Activated naive CD8-positive, alpha-beta T cell (primary cell): ENCODE measurements around the gene INKA1.
"Not testable (repeated sequence)": the region's sequence is repeated elsewhere in the genome, so short reads cannot be mapped to it uniquely, and the experiment has no call there.

Experiments
- H3K27ac Mint-ChIP-seq: one replicate; pipeline ENCODE4 v1.8.0; 2021; ENCODE audit warnings: mixed read lengths
- H3K27me3 Mint-ChIP-seq: one replicate; pipeline ENCODE4 v1.8.0; 2021; ENCODE audit warnings: mixed read lengths
- H3K36me3 Mint-ChIP-seq: one replicate; pipeline ENCODE4 v1.8.0; 2021; ENCODE audit warnings: mixed read lengths
- H3K4me1 Mint-ChIP-seq: one replicate; pipeline ENCODE4 v1.8.0; 2021; ENCODE audit warnings: low read depth, mixed read lengths
- H3K4me3 Mint-ChIP-seq: one replicate; pipeline ENCODE4 v1.8.0; 2021; ENCODE audit warnings: mild to moderate bottlenecking, mixed read lengths
- H3K9me3 Mint-ChIP-seq: one replicate; pipeline ENCODE4 v1.8.0; 2021; ENCODE audit warnings: low read depth, mixed read lengths

Gene INKA1

GRCh38 chr3:49780080-49780974 lies 22.7 kb upstream of the INKA1 start:
- Mint-ChIP-seq H3K9me3 (no peaks in the 10 kb centered on the region), H3K4me1 (peaks cover 51% of the 10 kb centered on the region), H3K27me3 (no peaks in the 10 kb centered on the region), H3K4me3 (peak overlapping the region; percentile 54), H3K27ac (peak overlapping the region; percentile 76), H3K36me3 (peaks cover 5% of the 10 kb centered on the region)

DNA sequence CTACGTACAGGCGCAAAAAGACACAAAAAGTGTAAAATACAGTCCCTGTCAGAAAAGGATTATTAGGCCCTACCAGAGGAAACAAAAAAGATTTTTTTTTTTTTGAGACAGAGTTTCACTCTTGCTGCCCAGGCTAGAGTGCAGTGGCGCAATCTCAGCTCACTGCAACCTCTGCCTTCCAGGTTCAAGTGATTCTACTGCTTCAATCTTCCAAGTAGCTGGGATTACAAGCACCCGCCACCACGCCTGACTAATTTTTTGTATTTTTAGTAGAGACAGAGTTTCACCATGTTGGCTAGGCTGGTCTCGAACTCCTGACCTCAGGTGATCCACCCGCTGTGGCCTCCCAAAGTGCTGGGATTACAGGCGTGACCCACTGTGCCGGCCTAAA lies 22.1 kb upstream of the INKA1 start:
- not testable (repeated sequence) for H3K27ac Mint-ChIP-seq, H3K36me3 Mint-ChIP-seq, H3K9me3 Mint-ChIP-seq, H3K27me3 Mint-ChIP-seq, H3K4me3 Mint-ChIP-seq
- H3K4me1 Mint-ChIP-seq, result peaks cover 51% of the 10 kb centered on the region

- Mint-ChIP-seq H3K4me3 (no peak overlapping the region), H3K9me3 (no peaks in the 10 kb centered on the region), H3K27ac (no peak overlapping the region), H3K36me3 (peaks cover 7% of the 10 kb centered on the region), H3K27me3 (no peaks in the 10 kb centered on the region), H3K4me1 (peaks cover 51% of the 10 kb centered on the region)
Measured at GRCh38 chr3:49781415-49782199, 21.5 kb upstream of the INKA1 start.

- H3K4me3 Mint-ChIP-seq, result peak overlapping the region; percentile 20
- peaks cover 54% of the 10 kb centered on the region for H3K4me1 Mint-ChIP-seq
- not testable (repeated sequence) for H3K27me3 Mint-ChIP-seq, H3K36me3 Mint-ChIP-seq, H3K27ac Mint-ChIP-seq, H3K9me3 Mint-ChIP-seq
Measured at GRCh38 chr3:49782277-49782676, 20.8 kb upstream of the INKA1 start.

DNA sequence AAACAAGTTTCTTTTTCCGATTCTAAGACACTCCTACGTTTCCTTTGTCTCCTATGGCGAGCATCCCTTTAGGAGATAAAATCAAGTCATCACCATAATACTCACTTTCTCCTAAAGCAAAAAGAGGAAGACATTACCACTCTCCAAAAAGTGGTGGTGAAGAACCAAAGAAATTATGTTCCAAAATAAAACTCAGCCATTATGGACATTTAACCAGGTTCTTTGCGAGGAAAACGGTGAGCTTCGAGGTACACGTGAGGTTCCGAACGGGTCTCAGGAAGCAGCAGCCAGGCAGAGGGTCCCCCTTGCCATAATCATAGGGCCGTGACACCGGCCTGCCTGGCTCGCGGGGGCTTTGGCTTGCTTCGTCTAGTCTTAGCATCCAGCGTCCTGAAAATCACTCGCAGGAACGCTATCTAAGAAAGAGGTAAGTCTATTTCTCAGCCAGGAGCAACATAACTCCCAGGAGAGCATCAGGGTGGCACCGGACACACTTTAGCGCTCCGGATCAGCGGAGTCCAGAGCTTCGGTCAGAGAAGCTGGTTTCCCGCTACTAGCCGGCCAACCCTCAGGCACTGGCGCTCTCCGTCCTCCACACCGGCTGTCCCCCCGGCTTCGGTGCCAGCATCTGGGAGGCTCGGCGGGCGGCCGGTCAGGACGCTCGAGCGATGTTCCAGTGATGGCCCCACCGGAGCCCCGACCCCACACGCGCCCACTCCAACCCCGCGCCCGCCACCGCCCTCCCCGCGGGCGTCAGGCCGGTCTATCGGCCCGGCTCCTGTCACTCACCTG lies 17.3 kb upstream of the INKA1 start:
- peaks cover 7% of the 10 kb centered on the region for H3K36me3 Mint-ChIP-seq
- no peaks in the 10 kb centered on the region for H3K27me3 Mint-ChIP-seq
- peaks cover 41% of the 10 kb centered on the region for H3K4me1 Mint-ChIP-seq
- peak overlapping the region; percentile 88 for H3K27ac Mint-ChIP-seq
- H3K9me3 Mint-ChIP-seq, result no peaks in the 10 kb centered on the region
- H3K4me3 Mint-ChIP-seq, result peak overlapping the region; percentile 95

DNA sequence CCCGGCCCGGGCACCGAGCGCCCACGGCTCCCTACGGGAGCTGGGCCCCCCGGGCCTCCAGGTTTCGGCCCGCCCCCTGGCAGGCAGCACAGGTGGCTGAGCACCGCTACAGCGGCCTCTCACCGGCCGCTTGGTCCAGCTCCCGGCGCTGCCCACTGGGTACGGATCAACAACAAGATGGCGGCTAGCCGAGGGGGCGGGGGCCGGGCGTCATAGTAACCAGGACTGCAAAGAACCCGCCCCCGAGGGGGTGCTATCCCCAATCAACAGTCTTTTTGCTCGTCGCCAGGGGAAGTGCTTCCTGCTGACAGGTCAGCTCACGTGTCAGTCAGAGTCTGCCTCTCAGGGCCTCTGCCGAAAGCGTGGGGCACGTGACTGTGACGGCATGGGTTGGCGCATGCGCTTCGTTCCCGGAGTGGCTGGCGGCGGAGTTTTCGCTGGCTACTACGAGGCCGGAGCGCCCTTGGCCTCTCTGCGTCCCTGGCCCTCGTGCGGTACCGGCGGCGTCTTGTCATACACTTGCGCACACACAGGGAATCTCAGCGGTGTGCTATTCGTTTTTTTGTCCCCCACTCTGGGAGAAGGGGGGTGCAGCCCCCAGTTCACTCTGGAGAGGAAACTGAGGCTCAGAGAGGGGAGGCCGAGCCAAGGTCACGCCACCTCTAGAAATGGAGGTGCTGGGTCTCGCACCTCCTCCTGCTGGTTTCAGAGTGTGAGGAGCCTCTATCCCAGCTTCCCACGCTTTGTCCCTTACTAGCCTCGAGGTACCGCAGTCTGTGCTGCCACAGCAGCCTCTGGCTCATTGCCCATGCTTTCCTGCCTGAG lies 16.5 kb upstream of the INKA1 start, which contains the start of gene IP6K1:
TSS of gene IP6K1 (minus strand) at position 186 of the 825 bp plus-strand sequence. CDS start 38,502 bp downstream, outside the sequence.
- H3K4me3 Mint-ChIP-seq, result peak within 1 kb of the TSS; percentile 95
- peaks cover 4% of the 10 kb centered on the region for H3K36me3 Mint-ChIP-seq
- peak within 1 kb of the TSS; percentile 96 for H3K27ac Mint-ChIP-seq
- H3K4me1 Mint-ChIP-seq, result peaks cover 34% of the 10 kb centered on the region
- no peaks in the 10 kb centered on the region for H3K27me3 Mint-ChIP-seq
- H3K9me3 Mint-ChIP-seq, result no peaks in the 10 kb centered on the region

DNA sequence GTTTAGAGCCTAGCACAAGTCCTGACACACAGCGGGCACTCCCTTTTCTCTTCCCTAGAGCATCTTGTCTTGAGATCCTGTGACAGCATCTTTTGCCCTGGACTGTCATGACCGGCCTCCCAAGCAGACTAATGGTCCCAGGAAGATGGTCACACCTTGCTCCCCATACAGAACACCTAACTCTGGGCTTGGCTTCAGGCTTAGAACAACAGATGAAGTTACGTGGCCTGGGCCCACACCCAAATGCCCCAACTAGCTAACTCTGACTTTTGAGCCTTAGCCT lies 15.9 kb upstream of the INKA1 start:
- Mint-ChIP-seq H3K36me3 (peaks cover 4% of the 10 kb centered on the region), H3K9me3 (no peaks in the 10 kb centered on the region), H3K27me3 (no peaks in the 10 kb centered on the region), H3K4me1 (peaks cover 34% of the 10 kb centered on the region), H3K27ac (peak overlapping the region; percentile 96), H3K4me3 (peak overlapping the region; percentile 95)

DNA sequence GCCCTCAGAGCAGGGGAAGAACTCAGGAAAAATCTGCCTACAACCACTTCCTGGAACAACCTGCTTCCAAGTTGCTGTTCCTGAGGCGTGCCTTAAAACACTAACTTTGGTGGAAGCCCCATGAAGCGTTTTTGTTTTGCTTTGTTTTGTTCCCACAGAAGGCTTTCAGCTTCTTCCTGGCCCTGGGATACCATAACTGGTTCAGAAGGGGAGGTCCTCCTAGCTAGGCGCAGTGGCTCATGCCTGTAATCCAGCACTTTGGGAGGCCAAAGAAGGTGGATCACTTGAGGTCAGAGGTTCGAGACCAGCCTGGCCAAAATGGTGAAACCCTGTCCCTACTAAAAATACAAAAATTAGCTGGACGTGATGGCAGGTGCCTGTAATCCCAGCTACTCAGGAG lies 15.5 kb upstream of the INKA1 start:
- Mint-ChIP-seq H3K9me3 (no peaks in the 10 kb centered on the region), H3K27me3 (no peaks in the 10 kb centered on the region), H3K4me3 (no peak overlapping the region), H3K4me1 (peaks cover 30% of the 10 kb centered on the region), H3K36me3 (peaks cover 4% of the 10 kb centered on the region), H3K27ac (peak overlapping the region; percentile 96)

DNA sequence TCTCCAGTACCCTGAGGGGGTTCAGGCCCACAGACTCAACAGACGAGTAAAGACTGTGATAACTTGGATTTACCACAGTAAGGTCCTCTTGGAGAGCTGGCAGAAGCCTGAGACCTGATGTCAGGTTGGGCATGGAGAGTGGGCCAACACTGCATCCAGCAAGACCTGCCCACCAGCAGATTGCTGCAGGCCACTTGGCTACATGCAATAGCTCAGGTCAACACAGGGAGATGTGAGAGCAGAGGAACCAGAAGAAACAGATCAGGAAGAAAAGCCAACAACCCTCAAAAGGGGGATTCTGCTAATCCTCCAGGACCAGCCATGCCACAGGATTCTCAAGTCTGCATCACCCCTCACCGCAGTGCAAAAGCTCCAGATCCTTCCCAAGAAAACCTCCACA lies 15.0 kb upstream of the INKA1 start:
- no peaks in the 10 kb centered on the region for H3K9me3 Mint-ChIP-seq
- no peaks in the 10 kb centered on the region for H3K27me3 Mint-ChIP-seq
- H3K27ac Mint-ChIP-seq, result no peak overlapping the region
- H3K4me3 Mint-ChIP-seq, result no peak overlapping the region
- peaks cover 28% of the 10 kb centered on the region for H3K4me1 Mint-ChIP-seq
- H3K36me3 Mint-ChIP-seq, result peaks cover 4% of the 10 kb centered on the region

DNA sequence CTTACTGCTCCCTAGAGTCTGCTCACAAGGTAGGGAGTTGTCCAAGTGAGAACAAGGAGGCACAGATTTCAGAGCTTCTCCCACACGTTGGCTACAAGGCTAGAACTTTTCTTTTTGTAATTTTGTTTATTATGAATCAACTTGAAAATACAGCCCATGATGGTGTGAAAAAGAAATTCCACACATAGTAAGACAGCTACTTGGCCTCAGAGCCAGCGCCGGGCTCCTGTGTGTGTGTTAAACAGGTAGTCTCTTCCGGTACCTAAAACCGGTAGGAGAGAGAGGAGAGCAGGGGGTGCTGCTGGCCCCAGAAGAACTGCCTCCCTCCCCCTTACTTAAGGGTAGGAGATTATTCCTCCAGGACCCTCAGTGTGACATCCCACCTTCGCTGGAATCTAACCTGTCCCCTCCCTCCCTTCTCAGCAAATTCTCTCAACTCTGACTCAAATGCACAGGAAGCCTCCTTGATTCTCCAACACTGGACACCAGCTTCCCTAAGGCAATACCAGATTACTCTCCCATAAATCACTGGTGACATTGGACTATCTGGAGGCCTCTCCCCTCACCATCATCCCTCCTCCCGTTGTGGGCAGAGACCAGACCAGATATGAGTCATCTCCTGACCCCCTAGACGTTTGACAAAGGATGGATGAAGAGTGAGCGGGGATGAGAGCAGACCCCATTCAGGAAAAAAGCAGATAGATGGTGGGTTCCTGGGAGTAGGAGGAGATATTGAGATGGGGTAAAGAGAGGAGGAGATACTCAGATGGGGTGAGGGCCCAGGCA lies 12.2 kb upstream of the INKA1 start:
- H3K27ac Mint-ChIP-seq, result no peak overlapping the region

GRCh38 chr3:49791571-49791970 lies 11.5 kb upstream of the INKA1 start:
- H3K4me3 Mint-ChIP-seq, result no peak overlapping the region
- H3K9me3 Mint-ChIP-seq, result no peaks in the 10 kb centered on the region
- no peak overlapping the region for H3K27ac Mint-ChIP-seq
- H3K36me3 Mint-ChIP-seq, result no peaks in the 10 kb centered on the region
- H3K27me3 Mint-ChIP-seq, result no peaks in the 10 kb centered on the region
- peaks cover 11% of the 10 kb centered on the region for H3K4me1 Mint-ChIP-seq

More for the DNA sequence above, 12.2 kb upstream of the INKA1 start:
- Mint-ChIP-seq H3K27me3 (no peaks in the 10 kb centered on the region), H3K36me3 (no peaks in the 10 kb centered on the region), H3K9me3 (no peaks in the 10 kb centered on the region), H3K4me3 (no peak overlapping the region), H3K4me1 (peaks cover 13% of the 10 kb centered on the region)

DNA sequence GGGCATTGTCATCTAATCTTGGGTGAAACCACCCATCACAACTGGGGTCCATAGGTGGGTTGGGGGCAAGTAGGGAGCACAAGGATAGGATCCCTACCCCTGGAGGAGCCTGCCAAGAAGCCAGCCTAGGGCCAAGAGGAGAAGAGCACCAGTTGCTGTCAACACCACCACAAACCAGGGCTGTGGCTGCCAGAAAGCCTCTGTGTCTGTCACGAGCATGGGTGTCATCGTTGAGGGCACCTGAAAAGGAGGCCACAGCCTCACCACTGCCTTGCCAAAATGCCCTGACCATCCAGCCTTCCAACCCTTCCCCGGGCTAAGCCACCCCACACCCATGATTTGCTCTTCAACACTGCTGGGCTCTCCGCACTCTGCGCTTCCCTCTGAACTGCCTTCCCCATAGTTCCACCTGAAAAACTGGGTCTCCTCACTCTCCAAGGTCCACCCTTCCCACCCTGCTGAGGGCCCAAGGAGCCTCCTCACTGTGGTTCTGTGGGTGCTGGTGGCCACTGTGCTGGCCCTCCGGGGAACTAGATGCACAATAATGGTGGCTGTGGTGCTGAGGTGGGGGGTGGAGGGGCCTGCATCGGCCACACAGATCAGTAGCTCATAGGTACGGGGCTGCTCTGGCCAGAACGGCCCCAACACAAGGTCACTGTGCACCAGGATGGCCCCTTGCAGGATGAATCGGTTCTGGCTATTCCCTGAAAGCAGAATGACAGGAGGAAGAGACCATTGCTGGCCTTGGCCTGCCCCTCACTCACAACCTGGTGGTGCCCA lies 10.5 kb upstream of the INKA1 start:
- H3K9me3 Mint-ChIP-seq, result no peaks in the 10 kb centered on the region
- H3K27ac Mint-ChIP-seq, result no peak overlapping the region
- peaks cover 3% of the 10 kb centered on the region for H3K4me1 Mint-ChIP-seq
- no peak overlapping the region for H3K4me3 Mint-ChIP-seq
- H3K36me3 Mint-ChIP-seq, result no peaks in the 10 kb centered on the region
- H3K27me3 Mint-ChIP-seq, result no peaks in the 10 kb centered on the region

GRCh38 chr3:49793486-49794085 lies 9.5 kb upstream of the INKA1 start:
- Mint-ChIP-seq H3K4me1 (peaks cover 3% of the 10 kb centered on the region), H3K36me3 (no peaks in the 10 kb centered on the region), H3K27ac (no peak overlapping the region), H3K4me3 (no peak overlapping the region), H3K27me3 (no peaks in the 10 kb centered on the region), H3K9me3 (no peaks in the 10 kb centered on the region)
